Smooth muscle cell (in vitro differentiated cells): Measurements from ENCODE around the gene PRXL2A. TPM values are rescaled to one million over a fixed set of nuclear protein-coding genes. Genes with fewer than 3 reads are reported as not detected.

ENCODE experiments used
- DNase-seq: peaks from one replicate; lab custom pipeline; 2025; ENCODE audit not compliant: unreplicated experiment; lab: John Stamatoyannopoulos, UW
- H2AFZ ChIP-seq: fragments of 200-600 bp; sonication (generic); 2 replicates; pipeline ENCODE4 v1.6.0; 2016; ENCODE audit warnings: antibody characterized with exemption, low read depth, mild to moderate bottlenecking
- H3F3A ChIP-seq: fragments of 200-600 bp; sonication (generic); 2 replicates; pipeline ENCODE4 v1.6.0; 2017; ENCODE audit warnings: antibody characterized with exemption, low read depth
- H3K27ac ChIP-seq: fragments of 200-600 bp; sonication (generic); 2 replicates; pipeline ENCODE4 v1.5.1; 2016; ENCODE audit warnings: low read depth, mild to moderate bottlenecking
- H3K27me3 ChIP-seq: fragments of 200-600 bp; sonication (generic); 2 replicates; pipeline ENCODE4 v1.6.1; 2016; ENCODE audit warnings: low read depth, mild to moderate bottlenecking
- H3K36me3 ChIP-seq: fragments of 200-600 bp; sonication (generic); 2 replicates; pipeline ENCODE4 v1.5.1; 2016; ENCODE audit warnings: low read depth
- H3K4me1 ChIP-seq: fragments of 200-600 bp; sonication (generic); 2 replicates; pipeline ENCODE4 v1.5.1; 2016; ENCODE audit warnings: low read depth
- H3K4me2 ChIP-seq: fragments of 200-600 bp; sonication (generic); 2 replicates; pipeline ENCODE4 v1.6.0; 2016; ENCODE audit warnings: mild to moderate bottlenecking
- H3K4me3 ChIP-seq: fragments of 200-600 bp; sonication (generic); 2 replicates; pipeline ENCODE4 v1.5.1; 2016; ENCODE audit warnings: mild to moderate bottlenecking
- H3K79me2 ChIP-seq: fragments of 200-600 bp; sonication (generic); 2 replicates; pipeline ENCODE4 v1.6.0; 2016; ENCODE audit warnings: low read depth, mild to moderate bottlenecking
- H3K9ac ChIP-seq: fragments of 200-600 bp; sonication (generic); 2 replicates; pipeline ENCODE4 v1.6.0; 2016; ENCODE audit warnings: low read depth
- H3K9me3 ChIP-seq: fragments of 200-600 bp; sonication (generic); replicated peaks from 2 replicates; pipeline ENCODE4 v1.5.1; 2016; ENCODE audit warnings: low read depth
- H4K20me1 ChIP-seq: fragments of 200-600 bp; sonication (generic); 2 replicates; pipeline ENCODE4 v1.6.0; 2016; ENCODE audit warnings: low read depth
- WGBS: methylation state at CpG from one replicate; pipeline ENCODE4 v1.1.7; 2016; ENCODE audit warnings: low lambda C conversion rate; 5-methylcytosine and 5-hydroxymethylcytosine counted together
- polyA plus RNA-seq: library from polyadenylated mRNA; unstranded; fragments of >200 nt; fragmentation: Nextera tagmentation; extraction: Ambion mirVana; gene quantifications from 2 replicates; pipeline ENCODE4 v1.2.1, GENCODE V29; 2016
- total RNA-seq: library from RNA; depleted of rRNA; stranded (reverse); fragments of >200 nt; gene quantifications from 2 replicates; pipeline ENCODE4 v1.2.3, GENCODE V29; 2014
- TF ChIP-seq, protein P1 (sequence below): fragments of 200-600 bp; sonication (generic); IDR thresholded peaks from 2 replicates; pipeline ENCODE4 v1.5.1; 2017; ENCODE audit warnings: borderline replicate concordance, mild to moderate bottlenecking, antibody characterized with exemption; ENCODE audit not compliant: insufficient read depth, poor library complexity, severe bottlenecking

The PRXL2A gene
- total and polyA plus RNA-seq, 2 experiments from 2014 or later, result 28.8 to 80.0 TPM

DNA sequence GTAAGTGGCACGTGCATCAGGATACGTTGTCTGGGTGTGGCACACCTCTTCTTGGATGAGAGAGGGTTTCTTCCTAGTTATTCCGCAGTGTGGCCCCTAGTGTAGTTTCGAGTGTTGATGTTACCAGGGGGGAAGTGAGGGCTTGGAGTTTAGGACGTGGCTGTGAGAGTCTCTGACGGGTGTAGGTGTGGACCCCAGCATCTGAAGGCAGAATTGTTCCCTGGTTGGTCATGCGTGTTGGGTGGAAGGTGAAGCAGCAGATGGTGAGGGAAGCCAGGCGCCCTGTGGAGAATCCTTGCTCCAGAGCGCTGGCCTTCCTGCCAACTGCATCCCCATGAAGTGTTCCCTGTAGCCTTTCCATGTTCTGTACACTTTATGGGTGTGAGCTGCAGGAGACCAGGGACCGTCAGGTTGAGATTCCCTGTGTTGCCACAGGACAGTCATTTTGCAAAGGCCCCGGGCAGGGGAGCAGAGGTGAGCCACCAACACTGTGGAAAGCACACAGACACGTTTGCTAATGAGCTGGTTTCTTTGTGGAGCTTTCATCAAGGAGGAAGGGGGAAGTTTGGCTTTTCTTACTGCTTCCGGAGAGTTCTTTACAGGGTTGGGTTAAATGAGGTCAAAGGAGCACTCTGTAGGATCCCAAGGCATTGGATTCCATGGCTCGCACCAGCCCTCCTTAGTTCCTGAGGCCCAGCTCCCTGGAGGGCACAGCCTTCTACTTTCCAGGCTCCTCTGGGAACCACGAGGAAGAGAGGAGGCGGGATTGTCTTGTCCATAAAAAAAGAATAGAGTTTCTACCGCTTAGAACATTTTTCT is 77.8 kb downstream of the PRXL2A start:
- Histone ChIP-seq H3K4me3 (no peak overlapping the region), H4K20me1 (peaks cover 75% of the 10 kb centered on the region), H3K4me2 (peak overlapping the region; percentile 33), H3K9ac (no peak overlapping the region), H3K79me2 (peaks cover 94% of the 10 kb centered on the region), H3K4me1 (no peaks in the 10 kb centered on the region), H3K36me3 (no peaks in the 10 kb centered on the region), H3F3A (peaks cover 5% of the 10 kb centered on the region), H3K9me3 (no peaks in the 10 kb centered on the region), H2AFZ (no peak overlapping the region), H3K27me3 (no peaks in the 10 kb centered on the region), H3K27ac (peak overlapping the region; percentile 26)
- TF ChIP-seq, protein P1, sequence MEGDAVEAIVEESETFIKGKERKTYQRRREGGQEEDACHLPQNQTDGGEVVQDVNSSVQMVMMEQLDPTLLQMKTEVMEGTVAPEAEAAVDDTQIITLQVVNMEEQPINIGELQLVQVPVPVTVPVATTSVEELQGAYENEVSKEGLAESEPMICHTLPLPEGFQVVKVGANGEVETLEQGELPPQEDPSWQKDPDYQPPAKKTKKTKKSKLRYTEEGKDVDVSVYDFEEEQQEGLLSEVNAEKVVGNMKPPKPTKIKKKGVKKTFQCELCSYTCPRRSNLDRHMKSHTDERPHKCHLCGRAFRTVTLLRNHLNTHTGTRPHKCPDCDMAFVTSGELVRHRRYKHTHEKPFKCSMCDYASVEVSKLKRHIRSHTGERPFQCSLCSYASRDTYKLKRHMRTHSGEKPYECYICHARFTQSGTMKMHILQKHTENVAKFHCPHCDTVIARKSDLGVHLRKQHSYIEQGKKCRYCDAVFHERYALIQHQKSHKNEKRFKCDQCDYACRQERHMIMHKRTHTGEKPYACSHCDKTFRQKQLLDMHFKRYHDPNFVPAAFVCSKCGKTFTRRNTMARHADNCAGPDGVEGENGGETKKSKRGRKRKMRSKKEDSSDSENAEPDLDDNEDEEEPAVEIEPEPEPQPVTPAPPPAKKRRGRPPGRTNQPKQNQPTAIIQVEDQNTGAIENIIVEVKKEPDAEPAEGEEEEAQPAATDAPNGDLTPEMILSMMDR, result no peak
- 77% methylated on average over 17 of the region's 17 CpGs for WGBS
- DNase-seq, result no peak

Other genes with a start within 250 kb of the PRXL2A start
- gene ANXA11, start 203.0 kb upstream of the PRXL2A start, total RNA-seq, result 36.6 and 39.5 TPM in 2 replicates
- 93.4 and 101 TPM in 2 replicates for gene ANXA11, start 203.0 kb upstream of the PRXL2A start, polyA plus RNA-seq
- 0.09 TPM in 1 of 2 replicates, not detected in the other for gene MAT1A, start 118.9 kb upstream of the PRXL2A start, total RNA-seq
- gene MAT1A, start 118.9 kb upstream of the PRXL2A start, polyA plus RNA-seq, result not detected in 2 replicates
- gene DYDC1, start 51.8 kb upstream of the PRXL2A start, total RNA-seq, result not detected in 2 replicates
- not detected in 2 replicates for gene DYDC1, start 51.8 kb upstream of the PRXL2A start, polyA plus RNA-seq
- gene DYDC2, start 51.8 kb upstream of the PRXL2A start, total RNA-seq, result not detected in 2 replicates
- gene DYDC2, start 51.8 kb upstream of the PRXL2A start, polyA plus RNA-seq, result not detected in 2 replicates
- 39.8 and 42.7 TPM in 2 replicates for gene TSPAN14, start 45.8 kb downstream of the PRXL2A start, total RNA-seq
- 46.3 and 82.5 TPM in 2 replicates for gene TSPAN14, start 45.8 kb downstream of the PRXL2A start, polyA plus RNA-seq
- gene SH2D4B, start 129.4 kb downstream of the PRXL2A start, total RNA-seq, result 0.13 and 0.40 TPM in 2 replicates
- not detected in 2 replicates for gene SH2D4B, start 129.4 kb downstream of the PRXL2A start, polyA plus RNA-seq